GM10266 (cell line): ENCODE results near the gene LENEP.

Source experiments
- DNase-seq: peaks from one replicate; pipeline ENCODE4 v3.0.0; 2012; ENCODE audit errors: extremely low spot score
- TF ChIP-seq, protein P1 (sequence below): IDR thresholded peaks from 2 replicates; pipeline ENCODE4 v1.5.1; 2012; ENCODE audit warnings: mild to moderate bottlenecking, low read depth; ENCODE audit not compliant: control insufficient read depth, insufficient read depth; ENCODE audit errors: missing control alignments

Gene LENEP

DNA sequence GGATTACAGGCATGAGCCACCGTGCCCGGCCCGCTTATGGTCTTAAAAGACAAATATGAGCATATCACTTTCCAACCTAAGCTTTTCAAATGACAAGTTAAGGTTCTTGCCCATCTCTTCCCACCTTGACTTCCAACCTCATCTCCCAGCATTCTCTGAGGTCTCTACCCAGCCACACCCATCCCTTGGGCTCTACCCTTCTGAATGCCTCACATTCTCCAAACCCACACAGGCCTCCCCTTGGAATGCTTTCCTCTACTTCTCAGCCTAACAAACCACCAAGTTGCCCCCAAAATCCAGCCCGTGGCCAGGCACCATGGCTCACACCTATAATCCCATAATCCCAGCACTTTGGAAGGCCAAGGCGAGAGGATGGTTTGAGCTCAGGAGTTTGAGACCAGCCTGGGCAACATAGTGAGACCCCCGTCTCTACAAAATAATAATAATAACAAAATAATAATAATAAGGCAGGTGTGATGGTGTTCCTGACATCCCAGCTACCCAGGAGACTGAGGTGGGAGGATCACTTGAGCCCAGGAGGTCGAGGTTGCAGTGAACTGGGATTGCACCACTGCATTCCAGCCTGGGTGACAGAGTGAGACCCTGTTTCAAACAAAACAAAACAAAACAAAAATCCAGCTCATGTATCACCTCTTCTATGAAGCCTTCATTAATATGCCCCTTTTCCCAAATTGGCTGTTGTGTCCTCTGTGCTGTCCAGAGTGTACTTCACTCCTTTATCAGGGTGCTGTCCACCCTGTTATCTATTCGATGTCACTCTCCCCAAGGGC, 28.9 kb downstream of the LENEP start:
- TF ChIP-seq, protein P1, sequence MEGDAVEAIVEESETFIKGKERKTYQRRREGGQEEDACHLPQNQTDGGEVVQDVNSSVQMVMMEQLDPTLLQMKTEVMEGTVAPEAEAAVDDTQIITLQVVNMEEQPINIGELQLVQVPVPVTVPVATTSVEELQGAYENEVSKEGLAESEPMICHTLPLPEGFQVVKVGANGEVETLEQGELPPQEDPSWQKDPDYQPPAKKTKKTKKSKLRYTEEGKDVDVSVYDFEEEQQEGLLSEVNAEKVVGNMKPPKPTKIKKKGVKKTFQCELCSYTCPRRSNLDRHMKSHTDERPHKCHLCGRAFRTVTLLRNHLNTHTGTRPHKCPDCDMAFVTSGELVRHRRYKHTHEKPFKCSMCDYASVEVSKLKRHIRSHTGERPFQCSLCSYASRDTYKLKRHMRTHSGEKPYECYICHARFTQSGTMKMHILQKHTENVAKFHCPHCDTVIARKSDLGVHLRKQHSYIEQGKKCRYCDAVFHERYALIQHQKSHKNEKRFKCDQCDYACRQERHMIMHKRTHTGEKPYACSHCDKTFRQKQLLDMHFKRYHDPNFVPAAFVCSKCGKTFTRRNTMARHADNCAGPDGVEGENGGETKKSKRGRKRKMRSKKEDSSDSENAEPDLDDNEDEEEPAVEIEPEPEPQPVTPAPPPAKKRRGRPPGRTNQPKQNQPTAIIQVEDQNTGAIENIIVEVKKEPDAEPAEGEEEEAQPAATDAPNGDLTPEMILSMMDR: no peak
- no peak for DNase-seq

DNA sequence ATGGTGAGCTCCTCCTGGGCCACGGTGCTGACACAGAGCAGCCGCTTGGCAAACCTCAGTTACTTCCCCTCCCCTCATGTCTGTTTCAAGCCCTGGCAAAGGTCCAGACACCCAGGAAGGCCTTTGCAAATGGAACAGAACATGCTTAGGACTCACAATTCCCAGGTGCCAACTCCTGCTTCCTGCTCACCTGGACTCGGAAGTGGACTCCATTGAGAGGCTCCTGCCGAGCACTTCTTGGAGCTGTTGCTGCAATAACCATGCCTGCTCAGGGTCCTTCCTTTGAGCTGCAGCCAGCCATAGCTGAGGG, 29.5 kb downstream of the LENEP start:
- no peak for DNase-seq
- TF ChIP-seq, protein P1: no peak

DNA sequence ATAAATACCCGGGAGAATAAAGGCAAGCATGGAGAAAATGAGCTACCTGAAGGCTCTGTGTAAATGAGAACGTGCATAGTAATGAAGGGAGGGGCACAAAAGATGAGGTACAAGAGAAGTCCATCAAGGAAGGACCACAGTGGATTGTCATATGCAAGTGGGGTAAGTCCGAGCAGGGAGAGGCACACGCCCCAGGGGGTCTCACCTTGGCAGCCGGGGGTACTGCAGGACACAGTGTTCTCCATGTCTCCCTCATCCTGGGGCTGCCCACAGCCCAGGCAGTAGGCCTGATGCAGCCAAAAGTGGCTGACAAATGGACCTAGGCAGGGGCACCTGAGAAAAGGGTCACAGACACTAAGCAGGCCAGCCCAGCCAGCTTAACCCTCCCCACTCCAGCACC, 30.2 kb downstream of the LENEP start:
- TF ChIP-seq, protein P1: no peak
- no peak for DNase-seq

DNA sequence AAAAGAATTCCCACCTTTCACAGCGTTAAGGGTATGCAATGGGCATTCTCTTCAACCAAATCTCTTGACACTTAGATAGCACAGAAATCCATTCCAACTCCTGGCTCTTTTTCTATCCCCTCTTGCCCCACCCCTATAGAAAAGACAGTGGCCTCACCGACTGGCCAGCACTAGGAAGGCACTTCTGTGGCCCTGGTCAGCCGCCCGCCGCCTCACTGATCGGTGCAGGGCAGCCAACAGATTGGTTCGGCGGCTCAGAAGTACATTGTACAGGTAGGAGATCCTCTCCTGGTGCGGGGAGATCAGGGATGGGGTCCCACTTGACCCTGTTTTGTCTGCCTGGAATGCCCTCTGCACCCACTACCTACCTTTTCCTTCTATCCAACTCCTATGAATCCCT, 30.9 kb downstream of the LENEP start:
- TF ChIP-seq, protein P1: no peak
- DNase-seq: no peak

DNA sequence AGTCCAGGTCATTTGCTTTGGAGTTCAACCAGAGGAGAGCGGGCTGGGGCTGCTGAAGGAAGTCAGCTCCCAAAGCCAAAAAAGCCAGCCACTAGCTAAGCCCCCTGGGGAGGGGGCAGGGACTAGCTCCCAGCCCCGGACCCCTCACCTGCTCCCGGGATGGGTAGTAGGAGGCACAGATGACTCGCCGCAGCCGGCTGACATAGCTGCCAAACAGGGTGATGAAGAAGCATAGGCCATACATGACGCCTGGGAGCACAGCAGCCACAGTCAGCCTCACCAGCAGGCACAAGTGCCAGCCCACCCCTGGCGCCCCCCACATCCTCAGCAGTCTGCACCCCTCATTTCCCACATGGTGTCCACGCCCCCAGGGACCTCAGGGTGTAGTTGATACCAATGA, 32.8 kb downstream of the LENEP start:
- TF ChIP-seq, protein P1: no peak
- DNase-seq: no peak

DNA sequence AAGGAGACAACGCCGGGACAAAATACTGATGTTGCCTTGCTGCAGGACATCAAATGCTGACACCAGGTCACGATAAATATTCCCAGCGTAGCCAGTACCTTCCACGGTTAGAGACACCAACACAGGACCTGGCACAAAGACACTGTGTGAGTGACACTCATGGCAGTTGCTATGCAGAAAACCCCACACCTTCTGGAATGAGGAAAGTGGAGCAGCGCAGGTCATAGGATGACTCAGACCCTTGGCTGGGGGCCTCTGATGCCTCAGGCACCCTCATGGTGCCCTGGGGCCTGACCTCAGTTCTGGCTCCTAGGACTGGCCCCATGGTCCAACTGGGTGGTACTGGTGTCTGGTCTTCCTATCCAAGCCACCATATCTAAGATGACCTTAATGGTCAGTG, 33.2 kb downstream of the LENEP start:
- no peak for DNase-seq
- TF ChIP-seq, protein P1: no peak

DNA sequence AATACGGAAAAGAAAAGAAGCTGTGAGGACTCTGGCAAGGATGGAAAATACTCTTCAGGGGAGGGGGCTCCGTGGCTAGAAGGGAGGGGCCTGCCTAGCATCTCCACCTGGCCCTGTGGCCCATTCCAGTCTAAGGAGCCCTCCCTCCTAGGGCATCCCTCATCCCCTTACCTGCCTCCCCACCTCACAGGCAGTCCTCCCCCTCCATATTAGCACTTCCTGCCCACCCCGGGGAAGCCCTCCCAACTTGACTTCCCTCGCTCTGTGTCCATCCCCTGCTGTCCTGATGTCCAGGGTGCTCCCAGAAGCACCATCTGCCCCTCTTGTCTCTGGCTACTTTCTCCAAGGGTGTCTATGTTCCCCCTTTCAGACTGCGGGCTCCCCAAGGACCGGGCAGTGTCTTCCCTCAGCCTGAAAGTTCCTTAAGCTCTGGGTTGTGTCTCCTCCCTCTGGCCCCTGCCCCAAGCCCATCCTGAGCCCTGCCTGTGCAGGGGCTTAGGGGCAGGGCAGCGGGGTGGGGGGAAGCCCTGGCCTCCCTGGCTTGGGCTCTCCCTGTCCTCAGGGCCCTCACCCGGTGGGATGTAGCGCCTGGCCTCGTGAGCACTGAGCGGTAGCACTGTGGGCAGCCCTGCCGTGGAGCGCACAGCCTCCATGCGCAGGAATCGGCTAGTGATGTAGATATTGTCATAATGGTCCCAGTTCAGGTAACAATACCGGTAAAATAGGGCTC, 36.3 kb downstream of the LENEP start:
- TF ChIP-seq, protein P1: no peak
- no peak for DNase-seq
